GM18526 (cell line): ENCODE data around the gene C1orf198.

Experiments
- POLR2A ChIP-seq: IDR thresholded peaks from 3 replicates; pipeline ENCODE4 v1.6.1; 2011; ENCODE audit not compliant: insufficient read length; ENCODE audit errors: extremely low read depth

Gene C1orf198

GRCh38 chr1:230867903-230868735, at the start of gene C1orf198:
C1orf198 (minus strand) TSS chr1:230868521; CDS start chr1:230868512, 9 bp downstream.
- no peak for TF ChIP-seq POLR2A

GRCh38 chr1:230917284-230918135, 49.2 kb upstream of the C1orf198 start:
- no peak for TF ChIP-seq POLR2A

- TF ChIP-seq POLR2A = no peak
Measured at GRCh38 chr1:230916587-230917283, 48.4 kb upstream of the C1orf198 start.

GRCh38 chr1:230915078-230915477, 46.8 kb upstream of the C1orf198 start:
- TF ChIP-seq POLR2A = no peak

- TF ChIP-seq POLR2A = no peak
Measured at GRCh38 chr1:230913496-230913895, 45.2 kb upstream of the C1orf198 start.

- no peak for TF ChIP-seq POLR2A
Measured at GRCh38 chr1:230910755-230911117, 42.4 kb upstream of the C1orf198 start.

GRCh38 chr1:230909974-230910754, 41.8 kb upstream of the C1orf198 start:
- no peak for TF ChIP-seq POLR2A

GRCh38 chr1:230907472-230908205, 39.3 kb upstream of the C1orf198 start:
- TF ChIP-seq POLR2A = no peak

GRCh38 chr1:230906226-230906625, 37.9 kb upstream of the C1orf198 start:
- TF ChIP-seq POLR2A = no peak

- TF ChIP-seq POLR2A = no peak
Measured at GRCh38 chr1:230905733-230906132, 37.4 kb upstream of the C1orf198 start.

- TF ChIP-seq POLR2A = no peak
Measured at GRCh38 chr1:230902349-230902923, 34.1 kb upstream of the C1orf198 start.

GRCh38 chr1:230901671-230902070, 33.4 kb upstream of the C1orf198 start:
- TF ChIP-seq POLR2A = no peak

GRCh38 chr1:230900984-230901383, 32.7 kb upstream of the C1orf198 start:
- TF ChIP-seq POLR2A = no peak

GRCh38 chr1:230899841-230900251, 31.5 kb upstream of the C1orf198 start:
- no peak for TF ChIP-seq POLR2A
